ENCODE measurements around the gene CCDC71L.

Gene CCDC71L

DNA sequence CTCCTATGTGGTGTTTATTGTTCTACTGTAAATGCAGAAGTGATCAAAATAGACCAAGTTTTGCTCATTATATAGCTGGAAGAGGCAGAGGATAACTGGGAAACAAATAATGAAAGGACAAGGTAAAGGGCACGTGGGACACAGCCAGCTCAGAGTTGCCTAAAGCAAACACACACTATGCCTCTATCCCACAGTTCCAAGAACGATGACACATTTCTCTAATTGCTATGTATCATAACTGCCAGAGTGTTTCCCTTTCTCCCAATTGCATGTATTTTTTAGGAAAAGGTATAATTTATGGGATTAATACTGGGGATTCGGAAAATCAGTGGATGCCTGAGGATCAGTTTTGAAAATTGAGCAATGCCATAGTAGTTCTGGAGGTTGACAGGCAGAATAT is 49.0 kb downstream of the CCDC71L start:
- H3K4me3 ChIP-seq (ENCODE audit: low read depth, low read length): no peak overlapping the region
- no peak for DNase-seq (ENCODE audit: low read depth)

DNA sequence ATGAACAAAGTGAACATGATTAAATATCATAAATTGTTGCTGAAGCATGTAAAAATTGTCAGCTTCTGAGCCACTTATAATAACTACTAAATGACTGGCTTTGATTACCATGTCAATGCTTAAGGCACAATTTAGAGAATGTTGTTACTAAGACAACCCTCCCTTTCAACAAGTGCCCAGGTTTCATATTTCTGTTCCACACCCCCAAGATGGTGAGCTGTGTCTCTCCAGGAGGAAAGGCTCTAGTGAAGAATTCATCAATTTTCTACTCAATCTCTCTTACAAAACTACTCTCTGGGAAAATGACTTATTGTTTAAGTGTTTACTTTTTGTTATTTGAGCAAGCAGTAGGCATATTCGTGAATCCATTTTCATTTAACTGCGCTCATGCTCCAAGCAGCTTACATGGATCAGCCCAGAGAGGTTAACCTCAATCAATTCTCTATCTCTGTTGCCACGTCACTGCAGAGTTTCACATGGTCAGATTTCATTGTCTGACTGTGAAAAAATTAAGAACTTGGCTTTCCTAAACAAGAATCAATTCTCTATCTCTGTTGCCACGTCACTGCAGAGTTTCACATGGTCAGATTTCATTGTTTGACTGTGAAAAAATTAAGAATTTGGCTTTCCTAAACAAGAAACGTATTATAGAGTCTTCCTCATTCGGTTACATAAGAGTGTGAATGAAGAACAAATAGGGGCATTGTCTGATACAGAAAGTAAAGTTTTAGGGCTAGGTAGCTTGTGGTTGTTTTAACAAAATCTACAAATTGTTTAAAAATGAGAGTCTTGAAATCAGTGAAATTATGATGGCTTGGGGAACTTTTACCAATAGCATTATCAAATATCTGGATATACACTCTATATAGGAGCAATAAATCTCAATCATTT is 49.7 kb downstream of the CCDC71L start:
- H3K4me3 ChIP-seq (ENCODE audit: low read depth, low read length): no peak overlapping the region
- DNase-seq (ENCODE audit: low read depth): no peak

DNA sequence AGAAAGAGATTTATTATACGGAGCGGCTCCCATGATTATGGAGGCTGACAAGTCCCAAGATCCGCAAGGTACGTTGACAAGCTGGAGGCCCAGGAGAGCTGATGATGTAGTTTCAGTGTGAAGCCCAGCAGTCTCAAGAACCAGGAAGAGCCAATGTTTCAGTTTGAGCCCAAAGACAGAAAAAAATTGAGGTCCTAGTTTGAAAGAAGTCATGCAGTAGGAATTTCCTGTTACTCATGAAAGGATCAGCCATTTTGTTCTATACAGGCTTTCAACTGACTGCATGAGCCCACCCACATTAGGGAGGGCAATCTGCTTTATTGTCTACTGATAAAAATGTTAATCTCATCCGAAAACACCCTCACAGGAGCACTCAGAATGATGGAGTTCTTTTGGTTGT is 51.5 kb downstream of the CCDC71L start:
- DNase-seq (ENCODE audit: low read depth): peak; percentile 69

DNA sequence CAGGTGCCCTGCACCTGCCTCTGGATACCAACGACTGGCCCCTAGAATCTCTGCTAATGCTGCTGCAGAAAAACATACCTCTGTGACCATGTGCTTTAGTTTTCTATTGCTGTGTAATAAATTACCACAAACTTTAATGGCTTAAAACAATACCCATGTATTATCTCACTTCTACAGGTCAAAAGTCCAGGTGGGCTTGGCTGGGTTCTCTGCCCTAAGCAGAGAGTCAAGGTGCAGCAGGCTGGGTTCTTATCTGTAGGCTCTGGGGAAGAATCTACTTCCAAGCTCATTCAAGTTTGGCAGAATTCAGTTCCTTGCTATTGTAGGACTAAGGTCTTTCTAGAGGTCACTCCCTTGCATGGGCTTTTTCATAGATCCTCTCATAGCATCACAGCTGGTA is 52.3 kb downstream of the CCDC71L start:
- H3K4me3 ChIP-seq (ENCODE audit: low read depth, low read length): no peak overlapping the region
- DNase-seq (ENCODE audit: low read depth): no peak

More for the DNA sequence above, 51.5 kb downstream of the CCDC71L start:
- H3K4me3 ChIP-seq (ENCODE audit: low read depth, low read length): no peak overlapping the region

All from skeletal muscle cell (primary cell).